ENCODE measurements around the gene C11orf98.

Gene C11orf98

GRCh38 chr11:62648185-62648966, 16.6 kb downstream of the C11orf98 start:
- FAIRE-seq, result no peak
- TF ChIP-seq POLR2A (IDR thresholded peaks at IDR 0.05; ENCODE audit: low read depth, low read length) (no peak), TAF1 (IDR thresholded peaks at IDR 0.05; ENCODE audit: borderline replicate concordance, low read depth, low read length) (no peak), POLR2AphosphoS5 (IDR thresholded peaks at IDR 0.05; ENCODE audit: low read depth, low read length) (no peak)

GRCh38 chr11:62647609-62648005, 17.4 kb downstream of the C11orf98 start:
- no peak for FAIRE-seq
- no peak for TF ChIP-seq POLR2AphosphoS5 (IDR thresholded peaks at IDR 0.05; ENCODE audit: low read depth, low read length)
- TF ChIP-seq POLR2A (IDR thresholded peaks at IDR 0.05; ENCODE audit: low read depth, low read length), result no peak
- TF ChIP-seq TAF1 (IDR thresholded peaks at IDR 0.05; ENCODE audit: borderline replicate concordance, low read depth, low read length), result no peak
- no peak for DNase-seq (ENCODE audit: insufficient read length)

More at GRCh38 chr11:62648185-62648966, 16.6 kb downstream of the C11orf98 start:
- DNase-seq (ENCODE audit: insufficient read length), result no peak

GRCh38 chr11:62646825-62647608, 18.0 kb downstream of the C11orf98 start:
- FAIRE-seq (no peak), DNase-seq (ENCODE audit: insufficient read length) (no peak)
- TF ChIP-seq POLR2A (IDR thresholded peaks at IDR 0.05; ENCODE audit: low read depth, low read length) (no peak), POLR2AphosphoS5 (IDR thresholded peaks at IDR 0.05; ENCODE audit: low read depth, low read length) (no peak), TAF1 (IDR thresholded peaks at IDR 0.05; ENCODE audit: borderline replicate concordance, low read depth, low read length) (no peak)

DNA sequence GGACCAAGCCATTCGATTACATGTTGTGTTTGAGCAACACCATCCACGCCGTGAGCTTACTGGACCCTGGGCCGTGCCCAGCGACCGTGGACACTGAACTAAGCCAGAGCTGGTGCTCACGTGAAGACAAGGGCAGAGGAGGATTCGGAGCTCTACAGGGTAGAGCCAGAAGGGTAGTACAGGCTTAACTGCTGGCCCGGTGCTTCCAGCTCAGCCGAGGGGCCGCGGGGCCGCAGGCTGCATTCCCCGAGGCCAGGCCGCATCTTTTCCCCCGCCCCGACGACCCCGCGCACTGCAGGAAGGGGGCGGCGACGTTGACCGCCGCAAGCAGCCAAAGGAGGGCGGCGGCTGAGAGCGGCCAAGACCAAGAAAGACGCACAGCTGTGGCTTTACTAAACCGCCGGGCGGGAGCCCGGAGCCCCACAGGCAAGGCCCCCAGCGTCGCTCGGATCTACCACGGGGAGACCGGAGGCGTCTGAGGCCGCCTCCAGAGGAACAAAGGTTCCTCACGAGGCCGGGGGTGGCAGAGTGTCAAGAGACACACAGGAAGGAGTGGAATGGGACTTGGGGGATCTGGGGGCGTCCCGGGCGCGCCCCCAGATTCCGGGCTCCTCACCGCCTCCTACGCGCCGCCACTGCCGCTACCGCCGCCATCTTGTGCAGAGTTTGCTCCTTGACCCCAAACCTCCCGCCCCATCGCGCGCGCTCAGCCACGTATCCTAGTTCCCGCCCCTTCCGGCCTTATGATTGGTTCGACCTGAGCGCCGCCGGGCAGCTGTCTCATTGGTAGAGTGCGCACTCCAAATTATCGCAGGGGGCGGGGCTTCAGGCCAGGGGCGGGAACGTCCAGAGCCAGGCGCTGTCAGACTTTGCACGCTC, 18.8 kb downstream of the C11orf98 start, which contains the start of gene GANAB:
GANAB (minus strand) TSS at position 668 of the 879 bp plus-strand sequence; CDS start at position 654, 14 bp downstream.
- DNase-seq (ENCODE audit: insufficient read length) (peak; percentile 100), FAIRE-seq (peak; percentile 99)
- TF ChIP-seq POLR2A (IDR thresholded peaks at IDR 0.05; ENCODE audit: low read depth, low read length), result peak; percentile 92
- TF ChIP-seq TAF1 (IDR thresholded peaks at IDR 0.05; ENCODE audit: borderline replicate concordance, low read depth, low read length), result peak; percentile 94
- TF ChIP-seq POLR2AphosphoS5 (IDR thresholded peaks at IDR 0.05; ENCODE audit: low read depth, low read length), result peak; percentile 88

DNA sequence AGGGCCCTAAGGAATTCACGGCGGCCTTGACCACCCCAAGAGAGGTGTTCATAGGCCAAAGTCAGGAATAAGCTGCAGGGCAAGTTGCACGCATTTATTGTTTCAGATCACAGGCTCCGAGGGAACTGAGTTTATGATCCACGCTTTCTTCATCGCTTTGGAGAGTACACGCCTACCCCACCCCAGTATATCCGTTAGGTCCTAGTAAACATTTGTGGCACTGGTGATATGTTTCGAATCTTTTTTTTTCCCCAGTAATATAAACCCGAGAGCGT, 19.4 kb downstream of the C11orf98 start:
- TF ChIP-seq POLR2A (IDR thresholded peaks at IDR 0.05; ENCODE audit: low read depth, low read length), result no peak
- FAIRE-seq, result no peak
- no peak for DNase-seq (ENCODE audit: insufficient read length)

GRCh38 chr11:62644220-62644619, 20.8 kb downstream of the C11orf98 start:
- no peak for DNase-seq (ENCODE audit: insufficient read length)
- FAIRE-seq, result no peak
- TF ChIP-seq POLR2A (IDR thresholded peaks at IDR 0.05; ENCODE audit: low read depth, low read length), result no peak
- no peak for TF ChIP-seq POLR2AphosphoS5 (IDR thresholded peaks at IDR 0.05; ENCODE audit: low read depth, low read length)
- TF ChIP-seq TAF1 (IDR thresholded peaks at IDR 0.05; ENCODE audit: borderline replicate concordance, low read depth, low read length), result no peak

GRCh38 chr11:62632492-62632891, 32.5 kb downstream of the C11orf98 start:
- FAIRE-seq, result no peak
- DNase-seq (ENCODE audit: insufficient read length), result no peak
- TF ChIP-seq POLR2AphosphoS5 (IDR thresholded peaks at IDR 0.05; ENCODE audit: low read depth, low read length), result no peak
- TF ChIP-seq TAF1 (IDR thresholded peaks at IDR 0.05; ENCODE audit: borderline replicate concordance, low read depth, low read length), result no peak
- TF ChIP-seq POLR2A (IDR thresholded peaks at IDR 0.05; ENCODE audit: low read depth, low read length), result no peak

GRCh38 chr11:62627713-62628112, 37.3 kb downstream of the C11orf98 start:
- FAIRE-seq (no peak), DNase-seq (ENCODE audit: insufficient read length) (no peak)
- TF ChIP-seq POLR2AphosphoS5 (IDR thresholded peaks at IDR 0.05; ENCODE audit: low read depth, low read length) (no peak), POLR2A (IDR thresholded peaks at IDR 0.05; ENCODE audit: low read depth, low read length) (no peak), TAF1 (IDR thresholded peaks at IDR 0.05; ENCODE audit: borderline replicate concordance, low read depth, low read length) (no peak)

- DNase-seq (ENCODE audit: insufficient read length), result no peak
- no peak for FAIRE-seq
- no peak for TF ChIP-seq POLR2A (IDR thresholded peaks at IDR 0.05; ENCODE audit: low read depth, low read length)
- TF ChIP-seq TAF1 (IDR thresholded peaks at IDR 0.05; ENCODE audit: borderline replicate concordance, low read depth, low read length), result no peak
These were observed 42.4 kb downstream of the C11orf98 start for GRCh38 chr11:62622476-62623089.

GRCh38 chr11:62621567-62622470, 43.2 kb downstream of the C11orf98 start, which contains the start of gene B3GAT3:
TSS of gene B3GAT3 (minus strand) at chr11:62621986. CDS start at chr11:62621947, 39 bp downstream.
- TF ChIP-seq TAF1 (IDR thresholded peaks at IDR 0.05; ENCODE audit: borderline replicate concordance, low read depth, low read length) (no peak), POLR2AphosphoS5 (IDR thresholded peaks at IDR 0.05; ENCODE audit: low read depth, low read length) (peak; percentile 87), POLR2A (IDR thresholded peaks at IDR 0.05; ENCODE audit: low read depth, low read length) (peak; percentile 87)
- FAIRE-seq, result peak; percentile 99
- peak; percentile 99 for DNase-seq (ENCODE audit: insufficient read length)
